Activated T-helper 1 cell treated with anti-CD3 and anti-CD28 coated beads, Interleukin-12 subunit alpha, Interleukin-12 subunit beta, Interleukin-2, Interleukin-4 antibody, amounts not matched to agents 30 ng/mL and 10 ng/mL and 1 ng/mL, durations not matched to agents 14 hours and 24 hours and 36 hours (primary cell): ENCODE results near the gene RTCA. TPM values are rescaled to one million over a fixed set of nuclear protein-coding genes. Genes with fewer than 3 reads are reported as not detected.

Experiments
- total RNA-seq: library from RNA; stranded (reverse); gene quantifications from 2 replicates; pipeline ENCODE4 v1.2.3, GENCODE V29; 2022

RTCA gene
- total RNA-seq, 1 donor from 2014 or later, result 48.1 TPM

Other genes with a start within 250 kb of the RTCA start
- 16.4 and 16.7 TPM in 2 replicates for gene SASS6, start 133.3 kb upstream of the RTCA start, total RNA-seq
- 21.8 and 25.0 TPM in 2 replicates for gene TRMT13, start 133.1 kb upstream of the RTCA start, total RNA-seq
- gene LRRC39, start 88.0 kb upstream of the RTCA start, total RNA-seq, result 0.36 and 1.0 TPM in 2 replicates
- gene DBT, start 16.4 kb upstream of the RTCA start, total RNA-seq, result 11.3 and 11.7 TPM in 2 replicates
- gene CDC14A, start 86.3 kb downstream of the RTCA start, total RNA-seq, result 11.2 and 11.8 TPM in 2 replicates